Neuronal stem cell (in vitro differentiated cells): Measurements from ENCODE around the gene NDUFS7.

Experiments
- DNase-seq: peaks from one replicate; pipeline ENCODE4 v3.0.0-alpha.2; 2013; ENCODE audit warnings: low spot score
- H2AFZ ChIP-seq: one replicate; pipeline ENCODE4 v1.6.1; 2013; ENCODE audit warnings: mild to moderate bottlenecking, low read length, inconsistent platforms
- H2AK5ac ChIP-seq: 2 replicates; pipeline ENCODE4 v1.6.1; 2013; ENCODE audit warnings: low read depth, mild to moderate bottlenecking, inconsistent platforms, low read length, moderate library complexity, mixed read lengths
- H2BK120ac ChIP-seq: 2 replicates; pipeline ENCODE4 v1.6.1; 2013; ENCODE audit warnings: low read depth, mild to moderate bottlenecking, inconsistent platforms, low read length, moderate library complexity, mixed read lengths
- H2BK12ac ChIP-seq: one replicate; pipeline ENCODE4 v1.6.1; 2013; ENCODE audit warnings: low read length, inconsistent platforms
- H2BK15ac ChIP-seq: 2 replicates; pipeline ENCODE4 v1.6.1; 2013; ENCODE audit warnings: mild to moderate bottlenecking, low read length, inconsistent platforms, mixed read lengths
- H2BK5ac ChIP-seq: one replicate; pipeline ENCODE4 v1.6.1; 2013; ENCODE audit warnings: inconsistent platforms, mild to moderate bottlenecking, low read length, moderate library complexity
- H3K14ac ChIP-seq: one replicate; pipeline ENCODE4 v1.6.1; 2013; ENCODE audit warnings: low read length, inconsistent platforms
- H3K18ac ChIP-seq: 2 replicates; pipeline ENCODE4 v1.6.1; 2013; ENCODE audit warnings: low read length, inconsistent platforms
- H3K23ac ChIP-seq: 2 replicates; pipeline ENCODE4 v1.6.1; 2013; ENCODE audit warnings: low read depth, mild to moderate bottlenecking, mixed read lengths, low read length, inconsistent platforms; ENCODE audit not compliant: poor library complexity
- H3K27ac ChIP-seq: replicated peaks from 3 replicates; pipeline ENCODE4 v1.5.1; 2013; ENCODE audit warnings: low read length, inconsistent platforms
- H3K27me3 ChIP-seq, 3 experiments: 2 replicates each; pipeline ENCODE4 v1.6.1; 2013; ENCODE audit warnings: low read length in 3 of 3, mild to moderate bottlenecking in 2 of 3, inconsistent platforms in 1 of 3, low read depth in 1 of 3, mixed read lengths in 1 of 3, moderate library complexity in 1 of 3; ENCODE audit not compliant: control insufficient read depth in 3 of 3, insufficient read depth in 3 of 3
- H3K36me3 ChIP-seq, 2 donors: replicated peaks in 1 of 2; 2 replicates each; pipeline ENCODE4 v1.6.1; 2013; ENCODE audit warnings: low read length in 2 of 2; ENCODE audit not compliant: control insufficient read depth in 2 of 2, insufficient read depth in 2 of 2
- H3K4ac ChIP-seq: 2 replicates; pipeline ENCODE4 v1.6.1; 2013; ENCODE audit warnings: inconsistent platforms, mild to moderate bottlenecking, low read length, moderate library complexity
- H3K4me1 ChIP-seq, 2 donors: 1 replicate in 1 of 2; 2 replicates in 1 of 2; pipeline ENCODE4 v1.6.1; 2013; ENCODE audit warnings: low read length in 2 of 2, low read depth in 1 of 2; ENCODE audit not compliant: control insufficient read depth in 2 of 2, insufficient read depth in 1 of 2
- H3K4me2 ChIP-seq: one replicate; pipeline ENCODE4 v1.6.1; 2013; ENCODE audit warnings: mild to moderate bottlenecking, low read length, inconsistent platforms; ENCODE audit not compliant: insufficient read depth, poor library complexity, severe bottlenecking
- H3K4me3 ChIP-seq, 2 donors: 2 replicates each; pipeline ENCODE4 v1.5.1; 2013; ENCODE audit warnings: low read length in 2 of 2, mild to moderate bottlenecking in 2 of 2, inconsistent platforms in 1 of 2, moderate library complexity in 1 of 2
- H3K79me1 ChIP-seq: one replicate; pipeline ENCODE4 v1.6.1; 2013; ENCODE audit warnings: low read depth, mild to moderate bottlenecking, inconsistent platforms, low read length, moderate library complexity
- H3K9ac ChIP-seq: one replicate; pipeline ENCODE4 v1.6.1; 2013; ENCODE audit warnings: mild to moderate bottlenecking, low read depth, low read length, inconsistent platforms; ENCODE audit not compliant: poor library complexity
- H3K9me3 ChIP-seq, 2 donors: replicated peaks in 1 of 2; 2 replicates each; pipeline versions ENCODE3 to v1.6.1; 2013; ENCODE audit warnings: low read length in 2 of 2, mild to moderate bottlenecking in 2 of 2, inconsistent platforms in 1 of 2, low read depth in 1 of 2, mixed read lengths in 1 of 2, moderate library complexity in 1 of 2; ENCODE audit not compliant: control insufficient read depth in 2 of 2, insufficient read depth in 1 of 2
- H4K8ac ChIP-seq: one replicate; pipeline ENCODE4 v1.6.1; 2013; ENCODE audit warnings: low read depth, mild to moderate bottlenecking, inconsistent platforms, low read length, moderate library complexity
- H4K91ac ChIP-seq: one replicate; pipeline ENCODE4 v1.6.1; 2013; ENCODE audit warnings: low read length, low read depth, mild to moderate bottlenecking, inconsistent platforms; ENCODE audit not compliant: poor library complexity
- WGBS, 2 donors: extraction: QIAGEN DNeasy Blood & Tissue Kit; methylation state at CpG; one replicate each; pipeline ENCODE4 v1.1.7; 2013; ENCODE audit warnings: missing lambda C conversion rate in 2 of 2, mixed read lengths in 1 of 2; ENCODE audit not compliant: insufficient read length in 2 of 2, insufficient replicate concordance in 1 of 2; ENCODE audit errors: extremely low coverage in 2 of 2; 5-methylcytosine and 5-hydroxymethylcytosine counted together

The NDUFS7 gene

DNA sequence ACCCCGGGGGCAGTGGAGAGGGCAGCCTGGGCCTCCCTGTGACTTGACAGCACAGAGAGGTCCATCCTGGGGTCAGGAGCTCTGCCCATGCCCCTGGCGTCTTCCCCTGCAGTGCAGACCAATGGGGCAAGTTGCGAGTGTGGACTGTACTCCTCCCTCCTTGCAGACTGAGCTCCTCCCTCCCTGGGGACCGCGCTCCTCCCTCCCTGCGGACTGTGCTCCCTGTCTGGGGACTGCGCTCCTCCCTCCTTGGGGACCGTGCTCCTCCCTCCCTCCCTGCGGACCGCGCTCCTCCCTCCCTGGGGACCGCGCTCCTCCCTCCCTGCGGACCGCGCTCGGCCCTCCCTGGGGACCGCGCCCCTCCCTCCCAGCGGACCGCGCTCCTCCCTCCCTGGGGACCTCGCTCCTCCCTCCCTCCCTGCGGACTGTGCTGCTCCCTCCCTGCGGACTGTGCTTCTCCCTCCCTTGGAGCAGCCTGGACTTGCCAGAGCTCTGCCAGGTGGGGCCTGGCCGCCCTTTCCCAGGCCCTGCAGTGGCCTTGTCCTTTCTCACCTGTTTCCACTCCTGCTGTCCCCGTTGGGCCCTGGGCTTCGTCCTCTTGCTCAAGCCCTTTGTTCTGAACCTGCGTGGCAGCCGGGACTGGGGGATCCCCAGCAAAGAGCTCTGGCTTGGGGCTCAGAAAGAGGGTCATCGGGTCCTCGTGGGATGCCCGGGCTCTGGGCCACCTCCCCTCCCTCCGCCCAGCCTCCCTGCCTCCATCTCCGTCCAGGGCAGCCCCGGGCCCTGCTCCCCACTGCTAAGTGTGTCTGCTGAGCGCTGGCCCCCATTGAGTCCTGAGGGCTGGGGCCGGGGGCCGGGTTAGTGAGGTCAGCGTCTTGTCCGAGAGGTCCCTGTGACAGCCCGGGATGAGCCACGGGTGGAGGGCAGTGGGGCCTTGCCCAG lies 10.8 kb downstream of the NDUFS7 start:
- Histone ChIP-seq H3K4ac (no peak overlapping the region), H2BK15ac (peak overlapping the region; percentile 43), H3K4me3 (no peak overlapping the region), H2BK5ac (peak overlapping the region; percentile 53), H2AFZ (no peak overlapping the region), H3K27ac (no peak overlapping the region), H4K91ac (peak overlapping the region; percentile 89), H2BK120ac (no peak overlapping the region), H2AK5ac (peak overlapping the region; percentile 94), H3K79me1 (peaks cover 12% of the 10 kb centered on the region), H3K18ac (peak overlapping the region; percentile 85), H3K23ac (peak overlapping the region; percentile 60), H3K9ac (peak overlapping the region; percentile 77), H3K9me3 (no peaks in the 10 kb centered on the region), H3K36me3 (peaks cover 13 to 44% of the 10 kb centered on the region in 2 donors), H3K27me3 (no peaks in the 10 kb centered on the region), H3K14ac (peak overlapping the region; percentile 38), H4K8ac (peak overlapping the region; percentile 56), H3K4me2 (no peak overlapping the region), H3K4me1 (peaks cover 0 to 2% of the 10 kb centered on the region in 2 donors), H2BK12ac (peak overlapping the region; percentile 58)
- DNase-seq: no peak
- WGBS, 2 donors: no CpG with 5 or more reads among the region's 43 CpGs

DNA sequence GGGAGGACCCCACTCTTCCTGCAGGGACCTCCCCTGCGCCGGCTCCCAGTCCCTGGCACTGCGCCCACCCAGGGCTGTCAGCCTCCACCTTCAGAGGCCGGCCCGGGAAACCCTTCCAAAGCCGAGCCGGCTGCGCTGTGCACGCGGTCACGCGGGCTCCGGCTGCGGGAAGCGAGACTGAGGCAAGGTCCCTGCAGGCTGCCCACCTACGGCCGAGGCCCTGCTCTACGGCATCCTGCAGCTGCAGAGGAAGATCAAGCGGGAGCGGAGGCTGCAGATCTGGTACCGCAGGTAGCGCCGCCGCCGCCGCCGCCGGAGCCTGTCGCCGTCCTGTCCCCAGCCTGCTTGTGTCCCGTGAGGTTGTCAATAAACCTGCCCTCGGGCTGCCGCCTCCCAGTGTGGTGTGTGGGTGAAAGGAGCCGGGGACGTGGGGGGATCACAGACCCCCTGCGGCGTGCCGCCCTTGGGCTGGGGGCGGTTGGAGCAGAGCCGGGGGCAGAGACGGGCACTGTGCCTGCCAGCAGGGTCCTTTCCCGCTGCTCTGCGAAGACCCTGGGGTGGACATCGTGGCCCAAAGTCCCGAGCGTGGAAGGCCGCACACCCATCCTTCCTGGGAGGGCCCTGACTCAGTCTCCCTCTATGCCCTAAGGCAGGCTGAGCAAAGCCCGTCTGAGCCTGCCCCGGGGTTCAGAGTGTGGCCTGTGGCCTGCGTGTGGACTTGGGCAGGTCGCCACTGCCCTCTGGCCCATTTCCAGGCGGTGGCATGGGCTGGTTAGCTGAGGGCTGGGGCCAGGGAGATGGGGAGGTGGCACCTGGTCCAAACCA lies 11.7 kb downstream of the NDUFS7 start:
- no peak for DNase-seq
- H3K27me3 ChIP-seq: no peaks in the 10 kb centered on the region
- H4K91ac ChIP-seq: no peak overlapping the region
- H2BK12ac ChIP-seq: no peak overlapping the region
- no CpG with 5 or more reads among the region's 52 CpGs for WGBS, 2 donors
- no peak overlapping the region for H3K4me2 ChIP-seq
- no peak overlapping the region for H3K4me3 ChIP-seq
- H3K4ac ChIP-seq: peak overlapping the region; percentile 53
- H3K14ac ChIP-seq: no peak overlapping the region
- H3K27ac ChIP-seq: no peak overlapping the region
- H3K79me1 ChIP-seq: peaks cover 14% of the 10 kb centered on the region
- peaks cover 0 to 2% of the 10 kb centered on the region in 2 donors for H3K4me1 ChIP-seq
- H3K36me3 ChIP-seq: peaks cover 13 to 38% of the 10 kb centered on the region in 2 donors
- peak overlapping the region; percentile 38 for H3K18ac ChIP-seq
- peak overlapping the region; percentile 9 for H2BK120ac ChIP-seq
- no peak overlapping the region for H2AFZ ChIP-seq
- no peak overlapping the region for H3K9ac ChIP-seq
- peak overlapping the region; percentile 94 for H2AK5ac ChIP-seq
- peak overlapping the region; percentile 98 for H3K23ac ChIP-seq
- H2BK5ac ChIP-seq: peak overlapping the region; percentile 53
- no peak overlapping the region for H4K8ac ChIP-seq
- no peaks in the 10 kb centered on the region for H3K9me3 ChIP-seq
- peak overlapping the region; percentile 67 for H2BK15ac ChIP-seq

DNA sequence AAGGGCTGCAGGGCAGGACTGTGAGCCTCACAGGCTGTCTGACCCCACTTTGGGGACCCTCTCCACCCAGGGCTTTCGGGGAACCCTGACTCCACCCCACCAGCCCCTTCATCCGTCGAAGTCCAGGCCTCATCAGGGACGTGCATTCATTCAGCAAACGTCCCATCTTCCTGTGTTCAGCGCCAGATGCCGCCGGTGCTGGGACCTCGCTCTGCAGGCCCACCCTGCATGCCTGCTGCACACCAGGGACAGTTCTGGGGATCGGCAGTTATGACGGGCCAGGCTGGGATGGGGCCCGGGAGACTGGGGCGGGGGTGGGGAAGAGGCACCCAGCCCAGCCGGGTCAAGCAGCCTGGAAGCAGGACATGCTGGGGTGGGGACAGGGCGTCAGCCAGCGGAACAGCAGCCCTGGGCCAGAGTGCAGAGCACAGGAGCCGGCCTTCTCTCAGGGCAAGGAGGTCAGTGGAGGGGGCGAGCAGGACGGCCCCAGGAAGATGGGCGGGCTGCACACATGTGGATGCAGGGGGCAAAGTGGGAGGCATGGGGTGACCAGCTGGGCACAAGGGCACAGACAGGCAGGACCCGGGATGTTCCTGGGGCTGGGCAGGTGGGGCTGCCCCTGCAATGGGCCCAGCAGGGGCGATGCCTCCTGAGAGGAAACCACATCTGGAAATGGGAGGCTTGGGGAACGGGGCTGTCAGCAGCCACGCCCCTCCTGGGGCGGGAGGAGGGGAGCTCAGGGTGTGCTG lies 12.5 kb downstream of the NDUFS7 start:
- WGBS, 2 donors: no CpG with 5 or more reads among the region's 25 CpGs
- no peaks in the 10 kb centered on the region for H3K27me3 ChIP-seq
- no peak overlapping the region for H3K9ac ChIP-seq
- H2AFZ ChIP-seq: no peak overlapping the region
- H3K4me1 ChIP-seq: peaks cover 0 to 6% of the 10 kb centered on the region in 2 donors
- no peak overlapping the region for H4K91ac ChIP-seq
- H3K27ac ChIP-seq: no peak overlapping the region
- peaks cover 8 to 31% of the 10 kb centered on the region in 2 donors for H3K36me3 ChIP-seq
- H3K79me1 ChIP-seq: peaks cover 19% of the 10 kb centered on the region
- no peak overlapping the region for H3K14ac ChIP-seq
- H3K18ac ChIP-seq: peak overlapping the region; percentile 76
- peak overlapping the region; percentile 94 for H2AK5ac ChIP-seq
- H3K4me2 ChIP-seq: no peak overlapping the region
- H3K4ac ChIP-seq: no peak overlapping the region
- H3K4me3 ChIP-seq: no peak overlapping the region
- H2BK5ac ChIP-seq: no peak overlapping the region
- H3K23ac ChIP-seq: peak overlapping the region; percentile 98
- no peak overlapping the region for H2BK15ac ChIP-seq
- H4K8ac ChIP-seq: peak overlapping the region; percentile 65
- H3K9me3 ChIP-seq: no peaks in the 10 kb centered on the region
- no peak for DNase-seq
- no peak overlapping the region for H2BK12ac ChIP-seq
- peak overlapping the region; percentile 9 for H2BK120ac ChIP-seq
